Astrocyte (in vitro differentiated cells and primary cell): ENCODE data around the gene CAMK2B. TPM values are rescaled to one million over a fixed set of nuclear protein-coding genes. Genes with fewer than 3 reads are reported as not detected.

ENCODE experiments used
- DNase-seq: peaks from one replicate; pipeline ENCODE4 v3.0.0-alpha.2; 2010; ENCODE audit warnings: low read depth
- FAIRE-seq: peaks from 2 replicates; lab custom pipeline; 2011; peaks lifted over from hg19 to GRCh38; lab: Jason Lieb, UNC
- H2AFZ ChIP-seq: 2 replicates; pipeline ENCODE4 v1.6.0; 2012; ENCODE audit warnings: low read depth, low read length, inconsistent platforms
- H3K27ac ChIP-seq: 2 replicates; pipeline ENCODE4 v1.5.1; 2011; ENCODE audit warnings: low read depth, low read length, inconsistent platforms
- H3K27me3 ChIP-seq: 2 replicates; pipeline ENCODE4 v1.6.0; 2011; ENCODE audit warnings: low read length, inconsistent platforms; ENCODE audit not compliant: insufficient read depth
- H3K36me3 ChIP-seq: 2 replicates; pipeline ENCODE4 v1.5.1; 2011; ENCODE audit warnings: low read length, inconsistent platforms; ENCODE audit not compliant: insufficient read depth
- H3K4me1 ChIP-seq: 2 replicates; pipeline ENCODE4 v1.5.1; 2011; ENCODE audit warnings: low read length, inconsistent platforms; ENCODE audit not compliant: insufficient read depth
- H3K4me2 ChIP-seq: 2 replicates; pipeline ENCODE4 v1.6.0; 2012; ENCODE audit warnings: low read length, inconsistent platforms
- H3K4me3 ChIP-seq: 2 replicates; pipeline ENCODE4 v1.5.1; 2011; ENCODE audit warnings: low read depth, mild to moderate bottlenecking, low read length, inconsistent platforms; ENCODE audit not compliant: insufficient read depth
- H3K79me2 ChIP-seq: 2 replicates; pipeline ENCODE4 v1.6.0; 2012; ENCODE audit warnings: mild to moderate bottlenecking, low read length, inconsistent platforms; ENCODE audit not compliant: insufficient read depth
- H3K9ac ChIP-seq: 2 replicates; pipeline ENCODE4 v1.6.0; 2012; ENCODE audit warnings: mild to moderate bottlenecking, low read length, inconsistent platforms
- H3K9me3 ChIP-seq: 2 replicates; pipeline ENCODE4 v1.5.1; 2012; ENCODE audit warnings: low read depth, mild to moderate bottlenecking, low read length, inconsistent platforms; ENCODE audit not compliant: insufficient read depth
- H4K20me1 ChIP-seq: 2 replicates; pipeline ENCODE4 v1.6.0; 2012; ENCODE audit warnings: low read length, inconsistent platforms; ENCODE audit not compliant: insufficient read depth
- H3K27ac Mint-ChIP-seq: one replicate; pipeline ENCODE4 v1.8.0; 2021; ENCODE audit warnings: mild to moderate bottlenecking, mixed read lengths; ENCODE audit not compliant: unreplicated experiment
- H3K27me3 Mint-ChIP-seq: one replicate; pipeline ENCODE4 v1.8.0; 2021; ENCODE audit warnings: low read depth, mixed read lengths; ENCODE audit not compliant: unreplicated experiment
- H3K36me3 Mint-ChIP-seq: one replicate; pipeline ENCODE4 v1.8.0; 2021; ENCODE audit warnings: low read depth, mixed read lengths; ENCODE audit not compliant: unreplicated experiment
- H3K4me1 Mint-ChIP-seq: one replicate; pipeline ENCODE4 v1.8.0; 2021; ENCODE audit warnings: low read depth, mixed read lengths; ENCODE audit not compliant: unreplicated experiment
- H3K4me3 Mint-ChIP-seq: one replicate; pipeline ENCODE4 v1.8.0; 2021; ENCODE audit warnings: mild to moderate bottlenecking, moderate library complexity, mixed read lengths; ENCODE audit not compliant: unreplicated experiment
- H3K9me3 Mint-ChIP-seq: one replicate; pipeline ENCODE4 v1.8.0; 2021; ENCODE audit warnings: mild to moderate bottlenecking, mixed read lengths; ENCODE audit not compliant: unreplicated experiment
- EZH2 ChIP-seq: IDR thresholded peaks from 2 replicates; pipeline ENCODE4 v1.6.1; 2012; ENCODE audit warnings: mild to moderate bottlenecking, low read length, inconsistent platforms; ENCODE audit not compliant: insufficient read depth
- total RNA-seq: library from RNA; stranded (reverse); gene quantifications from 2 replicates; pipeline ENCODE4 v1.2.1, GENCODE V29; 2021
- TF ChIP-seq, protein P1 (sequence below): IDR thresholded peaks from 2 replicates; pipeline ENCODE4 v1.5.1; 2011; ENCODE audit warnings: low read depth, mild to moderate bottlenecking, inconsistent platforms, low read length, moderate library complexity; ENCODE audit not compliant: insufficient read depth

CAMK2B gene
- total RNA-seq, 1 donor from 2014 or later, result 0.18 TPM

GRCh38 chr7:44284881-44285541 is 40.4 kb downstream of the CAMK2B start:
- Mint-ChIP-seq H3K27ac (no peak overlapping the region), H3K4me3 (no peak overlapping the region), H3K4me1 (peaks cover 3% of the 10 kb centered on the region), H3K36me3 (no peaks in the 10 kb centered on the region), H3K27me3 (peaks cover 45% of the 10 kb centered on the region), H3K9me3 (peaks cover 2% of the 10 kb centered on the region)
- Histone ChIP-seq H3K4me3 (no peak overlapping the region), H4K20me1 (no peaks in the 10 kb centered on the region), H3K4me1 (no peaks in the 10 kb centered on the region), H3K27ac (no peak overlapping the region), H3K27me3 (no peaks in the 10 kb centered on the region), H3K9me3 (no peaks in the 10 kb centered on the region), H3K4me2 (no peak overlapping the region), H2AFZ (no peak overlapping the region), H3K9ac (no peak overlapping the region), H3K36me3 (no peaks in the 10 kb centered on the region), H3K79me2 (no peaks in the 10 kb centered on the region)
- TF ChIP-seq, protein P1, sequence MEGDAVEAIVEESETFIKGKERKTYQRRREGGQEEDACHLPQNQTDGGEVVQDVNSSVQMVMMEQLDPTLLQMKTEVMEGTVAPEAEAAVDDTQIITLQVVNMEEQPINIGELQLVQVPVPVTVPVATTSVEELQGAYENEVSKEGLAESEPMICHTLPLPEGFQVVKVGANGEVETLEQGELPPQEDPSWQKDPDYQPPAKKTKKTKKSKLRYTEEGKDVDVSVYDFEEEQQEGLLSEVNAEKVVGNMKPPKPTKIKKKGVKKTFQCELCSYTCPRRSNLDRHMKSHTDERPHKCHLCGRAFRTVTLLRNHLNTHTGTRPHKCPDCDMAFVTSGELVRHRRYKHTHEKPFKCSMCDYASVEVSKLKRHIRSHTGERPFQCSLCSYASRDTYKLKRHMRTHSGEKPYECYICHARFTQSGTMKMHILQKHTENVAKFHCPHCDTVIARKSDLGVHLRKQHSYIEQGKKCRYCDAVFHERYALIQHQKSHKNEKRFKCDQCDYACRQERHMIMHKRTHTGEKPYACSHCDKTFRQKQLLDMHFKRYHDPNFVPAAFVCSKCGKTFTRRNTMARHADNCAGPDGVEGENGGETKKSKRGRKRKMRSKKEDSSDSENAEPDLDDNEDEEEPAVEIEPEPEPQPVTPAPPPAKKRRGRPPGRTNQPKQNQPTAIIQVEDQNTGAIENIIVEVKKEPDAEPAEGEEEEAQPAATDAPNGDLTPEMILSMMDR, result no peak
- TF ChIP-seq EZH2, result no peak
- FAIRE-seq (no peak), DNase-seq (no peak)

- Mint-ChIP-seq H3K27ac (no peak overlapping the region), H3K36me3 (no peaks in the 10 kb centered on the region), H3K9me3 (peaks cover 2% of the 10 kb centered on the region), H3K4me3 (no peak overlapping the region), H3K4me1 (peaks cover 3% of the 10 kb centered on the region), H3K27me3 (peaks cover 45% of the 10 kb centered on the region)
- FAIRE-seq, result no peak
- no peaks in the 10 kb centered on the region for H3K79me2 ChIP-seq
- no peak overlapping the region for H3K9ac ChIP-seq
- no peaks in the 10 kb centered on the region for H3K9me3 ChIP-seq
- no peak overlapping the region for H3K27ac ChIP-seq
- no peak overlapping the region for H3K4me2 ChIP-seq
- H4K20me1 ChIP-seq, result no peaks in the 10 kb centered on the region
- no peaks in the 10 kb centered on the region for H3K36me3 ChIP-seq
- DNase-seq, result peak; percentile 6
- no peaks in the 10 kb centered on the region for H3K4me1 ChIP-seq
- H2AFZ ChIP-seq, result peak overlapping the region; percentile 15
- no peaks in the 10 kb centered on the region for H3K27me3 ChIP-seq
- no peak overlapping the region for H3K4me3 ChIP-seq
- TF ChIP-seq EZH2, result no peak
- TF ChIP-seq, protein P1, result no peak
Measured at GRCh38 chr7:44284216-44284615, 41.2 kb downstream of the CAMK2B start.
